ENCODE data around the gene OR2T6.

GRCh38 chr1:248366609-248367008, 8.9 kb upstream of the OR2T6 start:
- no peak for TF ChIP-seq CTCF (optimal IDR thresholded peaks at IDR 0.05 in 1 of 3, IDR thresholded peaks at IDR 0.05 in 1 of 3, conservative IDR thresholded peaks at IDR 0.05 in 1 of 3; ENCODE audit: extremely low read depth in 1 of 3, insufficient read depth in 2 of 3, low read length in 3 of 3)
- TF ChIP-seq EZH2 (IDR thresholded peaks at IDR 0.05; ENCODE audit: low read length): no peak

Data from keratinocyte (primary cell).